H1 (cell line): ENCODE measurements around the gene DPY19L1.
"Not testable (repeated sequence)": the region's sequence is repeated elsewhere in the genome, so short reads cannot be mapped to it uniquely, and the experiment has no call there.

ENCODE experiments used
- CREB1 ChIP-seq: IDR thresholded peaks from 2 replicates; pipeline ENCODE4 v1.6.1; 2012; ENCODE audit warnings: inconsistent platforms
- CTCF ChIP-seq, 3 experiments: IDR thresholded peaks; 1 replicate in 2 of 3; 2 replicates in 1 of 3; pipeline versions ENCODE4 v1.5.1 to v1.6.1; 2011; ENCODE audit warnings: low read length in 3 of 3, mild to moderate bottlenecking in 3 of 3, inconsistent platforms in 2 of 3, low read depth in 1 of 3, moderate library complexity in 1 of 3; ENCODE audit not compliant: insufficient read depth in 1 of 3; ENCODE audit errors: control extremely low read depth in 1 of 3
- POLR2A ChIP-seq, 2 experiments: IDR thresholded peaks; 1 replicate in 1 of 2; 2 replicates in 1 of 2; pipeline ENCODE4 v1.6.1; 2011; ENCODE audit warnings: low read depth in 2 of 2, low read length in 2 of 2, mild to moderate bottlenecking in 2 of 2; ENCODE audit errors: control extremely low read depth in 1 of 2

GRCh38 chr7:35074008-35074407 lies 36.7 kb upstream of the DPY19L1 start:
- TF ChIP-seq POLR2A (IDR thresholded peaks at IDR 0.05; ENCODE audit: control extremely low read depth in 1 of 2, low read depth in 2 of 2, low read length in 2 of 2); CTCF (IDR thresholded peaks at IDR 0.05; ENCODE audit: control extremely low read depth in 1 of 3, insufficient read depth in 1 of 3, low read depth in 1 of 3, low read length in 3 of 3); CREB1: not testable (repeated sequence)
